Transverse colon (tissue), 4 donors: ENCODE measurements around the gene ZMIZ1.

Experiments
- CTCF ChIP-seq, 5 experiments: fragments of 200-600 bp in 3 of 5; fragments of 450-650 bp in 2 of 5; sonication (generic) in 3 of 5; IDR thresholded peaks; 1 replicate in 2 of 5; 2 replicates in 3 of 5; pipeline ENCODE4 v1.5.1; 2016 to 2017; ENCODE audit warnings: antibody characterized with exemption in 5 of 5, inconsistent platforms in 3 of 5, mild to moderate bottlenecking in 2 of 5, moderate library complexity in 1 of 5
- EP300 ChIP-seq: sonication (generic); formaldehyde crosslinking; IDR thresholded peaks from one replicate; pipeline ENCODE4 v1.6.1; 2017; ENCODE audit warnings: antibody characterized with exemption, low read depth
- POLR2A ChIP-seq: fragments of 450-650 bp; IDR thresholded peaks from one replicate; pipeline ENCODE4 v1.6.1; 2016; ENCODE audit warnings: antibody characterized with exemption, mild to moderate bottlenecking, moderate library complexity
- POLR2AphosphoS5 ChIP-seq, 3 donors: sonication (generic); formaldehyde crosslinking; IDR thresholded peaks; one replicate each; pipeline ENCODE4 v1.6.1; 2016; ENCODE audit warnings: antibody characterized with exemption in 3 of 3

- no peak for TF ChIP-seq CTCF (IDR thresholded peaks at IDR 0.05)
- TF ChIP-seq POLR2AphosphoS5 (IDR thresholded peaks at IDR 0.05), result no peak
- TF ChIP-seq POLR2A, result no peak
- TF ChIP-seq EP300, result no peak
Measured at GRCh38 chr10:79250259-79250658, 181.5 kb downstream of the ZMIZ1 start.
